Measurements from ENCODE around the gene EEF2K. TPM values are rescaled to one million over a fixed set of nuclear protein-coding genes. Genes with fewer than 3 reads are reported as not detected.

EEF2K gene
- total RNA-seq, 4 donors from 2014 or later: 18.7 to 39.9 (median 21.2) TPM

GRCh38 chr16:22308824-22309520 is 102.9 kb downstream of the EEF2K start:
- in situ Hi-C loops (cut with MboI; ENCODE audit: low sequenced_read_pairs in 4 of 4): no loop called here
- no peaks in the 10 kb centered on the region for H3K9me3 ChIP-seq
- intact Hi-C loops (cut with DNase I; ENCODE audit: low total_unique reads): no loop called here
- ATAC-seq (no peak), DNase-seq (no peak)
- H3K27ac ChIP-seq: no peak overlapping the region
- H3K4me3 ChIP-seq: no peak overlapping the region
- no peaks in the 10 kb centered on the region for H3K4me1 ChIP-seq
- peaks cover 3 to 100% of the 10 kb centered on the region in 2 donors for H3K36me3 ChIP-seq
- TF ChIP-seq POLR2A (IDR thresholded peaks at IDR 0.05): no peak
- TF ChIP-seq, protein P1, sequence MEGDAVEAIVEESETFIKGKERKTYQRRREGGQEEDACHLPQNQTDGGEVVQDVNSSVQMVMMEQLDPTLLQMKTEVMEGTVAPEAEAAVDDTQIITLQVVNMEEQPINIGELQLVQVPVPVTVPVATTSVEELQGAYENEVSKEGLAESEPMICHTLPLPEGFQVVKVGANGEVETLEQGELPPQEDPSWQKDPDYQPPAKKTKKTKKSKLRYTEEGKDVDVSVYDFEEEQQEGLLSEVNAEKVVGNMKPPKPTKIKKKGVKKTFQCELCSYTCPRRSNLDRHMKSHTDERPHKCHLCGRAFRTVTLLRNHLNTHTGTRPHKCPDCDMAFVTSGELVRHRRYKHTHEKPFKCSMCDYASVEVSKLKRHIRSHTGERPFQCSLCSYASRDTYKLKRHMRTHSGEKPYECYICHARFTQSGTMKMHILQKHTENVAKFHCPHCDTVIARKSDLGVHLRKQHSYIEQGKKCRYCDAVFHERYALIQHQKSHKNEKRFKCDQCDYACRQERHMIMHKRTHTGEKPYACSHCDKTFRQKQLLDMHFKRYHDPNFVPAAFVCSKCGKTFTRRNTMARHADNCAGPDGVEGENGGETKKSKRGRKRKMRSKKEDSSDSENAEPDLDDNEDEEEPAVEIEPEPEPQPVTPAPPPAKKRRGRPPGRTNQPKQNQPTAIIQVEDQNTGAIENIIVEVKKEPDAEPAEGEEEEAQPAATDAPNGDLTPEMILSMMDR (IDR thresholded peaks at IDR 0.05 in 4 of 5, conservative IDR thresholded peaks at IDR 0.05 in 1 of 5): no peak
- H3K27me3 ChIP-seq: no peaks in the 10 kb centered on the region

DNA sequence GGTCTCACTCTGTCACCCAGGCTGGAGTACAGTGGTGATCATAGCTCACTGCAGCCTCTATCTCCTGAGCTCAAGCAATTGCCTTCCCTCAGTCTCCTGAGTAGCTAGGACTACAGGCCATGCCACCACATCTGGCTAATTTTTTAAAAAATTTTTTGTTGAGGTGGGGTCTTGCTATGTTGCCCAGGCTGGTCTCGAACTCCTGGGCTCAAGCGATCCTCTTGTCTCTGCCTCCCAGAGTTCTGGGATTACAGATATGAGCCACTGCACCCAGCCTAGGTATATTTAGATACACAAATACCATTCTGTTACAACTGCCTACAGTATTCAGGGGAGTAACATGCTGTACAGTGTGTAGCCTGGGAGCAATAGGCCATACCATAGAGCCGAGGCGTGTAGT is 105.4 kb downstream of the EEF2K start:
- intact Hi-C loops (cut with DNase I; ENCODE audit: low total_unique reads): no loop called here
- TF ChIP-seq POLR2A (IDR thresholded peaks at IDR 0.05): no peak
- TF ChIP-seq, protein P1 (IDR thresholded peaks at IDR 0.05 in 4 of 5, conservative IDR thresholded peaks at IDR 0.05 in 1 of 5): no peak

GRCh38 chr16:22312897-22313781 is 107.1 kb downstream of the EEF2K start:
- intact Hi-C loops (cut with DNase I; ENCODE audit: low total_unique reads): no loop called here

More for the DNA sequence above, 105.4 kb downstream of the EEF2K start:
- in situ Hi-C loops (cut with MboI; ENCODE audit: low sequenced_read_pairs in 4 of 4): no loop called here
- Histone ChIP-seq H3K4me1 (no peaks in the 10 kb centered on the region), H3K9me3 (no peaks in the 10 kb centered on the region), H3K36me3 (peaks cover 3 to 100% of the 10 kb centered on the region in 2 donors), H3K27me3 (no peaks in the 10 kb centered on the region), H3K4me3 (no peak overlapping the region), H3K27ac (no peak overlapping the region)
- no peak for DNase-seq
- ATAC-seq: no peak

DNA sequence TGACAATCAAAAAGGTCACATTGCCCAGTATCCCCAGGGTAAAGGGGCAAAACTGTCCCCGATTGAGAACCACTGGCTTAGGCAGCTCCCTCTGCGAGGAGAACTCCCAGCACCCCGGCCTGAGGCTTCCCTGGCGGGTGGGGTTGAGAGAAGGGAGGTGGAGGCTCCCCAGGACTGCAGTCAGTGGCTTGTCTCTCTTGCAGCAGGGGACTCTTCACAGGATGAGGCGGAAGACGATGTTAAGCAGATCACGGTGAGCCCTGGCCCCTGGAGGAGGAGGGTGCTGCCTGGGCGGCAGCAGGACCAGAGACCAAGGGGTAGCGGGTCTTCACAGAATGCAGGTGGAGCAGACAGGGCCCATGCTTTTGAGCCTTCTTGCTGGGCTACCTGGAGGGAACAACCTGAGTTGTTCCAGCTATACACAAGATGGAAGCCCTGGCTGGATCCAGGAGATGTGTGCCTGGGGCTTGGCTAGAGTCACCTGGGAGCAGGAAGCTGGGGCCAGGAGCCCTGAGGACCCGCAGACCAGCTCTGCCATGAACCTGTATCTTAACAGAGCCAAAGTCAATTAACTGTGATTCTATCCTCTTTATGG is 107.9 kb downstream of the EEF2K start:
- intact Hi-C loops (cut with DNase I; ENCODE audit: low total_unique reads) (no loop called here), in situ Hi-C loops (cut with MboI; ENCODE audit: low sequenced_read_pairs in 4 of 4) (no loop called here)
- peaks cover 0 to 10% of the 10 kb centered on the region in 2 donors for H3K4me1 ChIP-seq
- H3K9me3 ChIP-seq: no peaks in the 10 kb centered on the region
- no peak overlapping the region for H3K27ac ChIP-seq
- TF ChIP-seq, protein P1 (IDR thresholded peaks at IDR 0.05 in 4 of 5, conservative IDR thresholded peaks at IDR 0.05 in 1 of 5): no peak
- TF ChIP-seq POLR2A (IDR thresholded peaks at IDR 0.05): no peak
- ATAC-seq (no peak), DNase-seq (no peak)
- no peaks in the 10 kb centered on the region for H3K27me3 ChIP-seq
- H3K36me3 ChIP-seq: peaks cover 3 to 96% of the 10 kb centered on the region in 2 donors
- no peak overlapping the region for H3K4me3 ChIP-seq

More at GRCh38 chr16:22312897-22313781, 107.1 kb downstream of the EEF2K start:
- Histone ChIP-seq H3K27ac (no peak overlapping the region), H3K36me3 (peaks cover 3 to 97% of the 10 kb centered on the region in 2 donors), H3K4me3 (no peak overlapping the region), H3K27me3 (no peaks in the 10 kb centered on the region), H3K4me1 (peaks cover 0 to 5% of the 10 kb centered on the region in 2 donors), H3K9me3 (no peaks in the 10 kb centered on the region)
- DNase-seq (no peak), ATAC-seq (no peak)
- in situ Hi-C loops (cut with MboI; ENCODE audit: low sequenced_read_pairs in 4 of 4): no loop called here
- no peak for TF ChIP-seq POLR2A (IDR thresholded peaks at IDR 0.05)
- TF ChIP-seq, protein P1 (IDR thresholded peaks at IDR 0.05 in 4 of 5, conservative IDR thresholded peaks at IDR 0.05 in 1 of 5): no peak

Data from gastrocnemius medialis (tissue), 4 donors.